Measurements from ENCODE around the gene TAS2R9.

TAS2R9 gene

GRCh38 chr12:10842862-10843261, 32.9 kb upstream of the TAS2R9 start:
- H3K9me3 Mint-ChIP-seq = no peaks in the 10 kb centered on the region
- H3K27ac Mint-ChIP-seq = no peak overlapping the region
- H3K4me1 Mint-ChIP-seq = peaks cover 3% of the 10 kb centered on the region
- H3K36me3 Mint-ChIP-seq (ENCODE audit: low read depth) = peaks cover 42% of the 10 kb centered on the region
- no peak overlapping the region for H3K4me3 Mint-ChIP-seq
- no peaks in the 10 kb centered on the region for H3K27me3 Mint-ChIP-seq (ENCODE audit: low read depth)
- TF ChIP-seq CTCF (IDR thresholded peaks at IDR 0.05; ENCODE audit: unreplicated experiment in 3 of 3) = no peak

DNA sequence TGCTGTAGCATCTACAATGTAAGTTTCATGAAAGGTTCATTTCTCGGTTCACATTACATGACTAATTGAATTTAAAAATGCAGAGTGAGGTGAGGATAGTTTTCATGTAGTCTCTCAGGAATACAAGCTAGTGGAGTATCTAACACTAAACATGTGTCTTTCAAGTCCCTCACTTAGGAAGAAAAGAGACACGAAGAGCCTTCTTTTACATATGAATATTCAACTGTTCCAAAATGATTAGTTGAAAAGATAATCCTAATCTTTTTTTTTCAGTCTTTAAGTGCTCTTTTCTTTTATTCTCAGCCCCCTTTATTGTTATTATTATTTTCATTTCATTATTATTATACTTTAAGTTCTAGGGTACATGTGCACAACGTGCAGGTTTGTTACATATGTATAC, 28.5 kb upstream of the TAS2R9 start:
- Mint-ChIP-seq H3K36me3 (ENCODE audit: low read depth) (peaks cover 30% of the 10 kb centered on the region), H3K4me3 (no peak overlapping the region), H3K27me3 (ENCODE audit: low read depth) (no peaks in the 10 kb centered on the region), H3K27ac (no peak overlapping the region), H3K9me3 (peaks cover 4% of the 10 kb centered on the region), H3K4me1 (no peaks in the 10 kb centered on the region)
- TF ChIP-seq CTCF (IDR thresholded peaks at IDR 0.05; ENCODE audit: unreplicated experiment in 3 of 3) = no peak

DNA sequence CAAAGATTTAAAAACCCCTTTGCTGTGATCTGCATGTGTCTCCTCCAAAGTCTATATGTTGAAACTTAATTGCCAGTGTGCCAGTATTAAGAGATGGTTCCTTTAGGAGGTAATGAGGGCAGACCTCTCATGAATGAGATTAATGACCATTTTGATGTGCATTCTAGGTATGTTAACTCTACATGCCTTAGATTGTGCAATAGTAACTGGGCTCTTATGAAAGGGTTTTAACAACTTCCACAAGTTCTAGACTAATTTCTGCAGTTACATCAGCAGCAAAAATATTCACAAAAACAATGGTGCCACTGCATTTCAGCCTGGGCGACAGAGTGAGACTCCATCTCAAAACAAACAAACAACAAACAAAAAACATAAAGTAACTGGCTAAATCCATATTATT, 20.0 kb upstream of the TAS2R9 start:
- Mint-ChIP-seq H3K4me3 (no peak overlapping the region), H3K36me3 (ENCODE audit: low read depth) (no peaks in the 10 kb centered on the region), H3K27ac (no peak overlapping the region), H3K27me3 (ENCODE audit: low read depth) (peaks cover 3% of the 10 kb centered on the region), H3K9me3 (no peaks in the 10 kb centered on the region), H3K4me1 (no peaks in the 10 kb centered on the region)
- TF ChIP-seq CTCF (IDR thresholded peaks at IDR 0.05; ENCODE audit: unreplicated experiment in 3 of 3) = no peak

- Mint-ChIP-seq H3K36me3 (ENCODE audit: low read depth) (no peaks in the 10 kb centered on the region), H3K4me1 (no peaks in the 10 kb centered on the region), H3K4me3 (no peak within 1 kb of the TSS), H3K27ac (no peak within 1 kb of the TSS), H3K9me3 (no peaks in the 10 kb centered on the region), H3K27me3 (ENCODE audit: low read depth) (peaks cover 3% of the 10 kb centered on the region)
- TF ChIP-seq CTCF (IDR thresholded peaks at IDR 0.05; ENCODE audit: unreplicated experiment in 3 of 3) = no peak
These were observed 16.3 kb upstream of the TAS2R9 start, which contains the start of gene TAS2R10 for GRCh38 chr12:10826258-10826657. Gene TAS2R10, minus strand, starts transcription at chr12:10826358. Its CDS starts 89 bp downstream, at chr12:10826269.

DNA sequence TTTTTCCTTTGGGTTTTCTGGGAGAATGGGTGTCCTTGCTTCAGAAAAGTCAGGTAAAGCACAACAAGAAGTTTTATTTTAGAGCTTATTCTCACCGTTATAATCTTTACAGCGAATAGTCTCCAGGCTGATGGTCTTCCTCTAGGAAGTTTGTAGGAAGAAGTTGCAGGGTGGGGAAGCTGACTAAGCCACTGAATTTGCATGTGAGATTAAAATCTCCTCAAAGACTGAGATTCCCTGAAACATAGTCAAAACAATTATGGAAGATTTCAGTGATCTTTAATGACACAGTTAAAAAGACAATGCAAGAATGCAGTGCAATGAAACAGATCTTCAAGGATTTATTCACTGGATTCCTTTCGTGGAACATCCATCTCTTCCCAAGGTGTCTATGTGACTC, 15.0 kb upstream of the TAS2R9 start:
- no peaks in the 10 kb centered on the region for H3K4me1 Mint-ChIP-seq
- H3K9me3 Mint-ChIP-seq = no peaks in the 10 kb centered on the region
- no peak overlapping the region for H3K27ac Mint-ChIP-seq
- no peaks in the 10 kb centered on the region for H3K27me3 Mint-ChIP-seq (ENCODE audit: low read depth)
- TF ChIP-seq CTCF (IDR thresholded peaks at IDR 0.05; ENCODE audit: unreplicated experiment in 3 of 3) = no peak
- no peaks in the 10 kb centered on the region for H3K36me3 Mint-ChIP-seq (ENCODE audit: low read depth)
- H3K4me3 Mint-ChIP-seq = no peak overlapping the region

GRCh38 chr12:10811883-10812536, 2.0 kb upstream of the TAS2R9 start:
- peaks cover 3% of the 10 kb centered on the region for H3K9me3 Mint-ChIP-seq
- H3K27me3 Mint-ChIP-seq (ENCODE audit: low read depth) = no peaks in the 10 kb centered on the region
- H3K4me3 Mint-ChIP-seq = no peak overlapping the region
- no peak for TF ChIP-seq CTCF (IDR thresholded peaks at IDR 0.05; ENCODE audit: unreplicated experiment in 3 of 3)
- no peaks in the 10 kb centered on the region for H3K4me1 Mint-ChIP-seq
- no peaks in the 10 kb centered on the region for H3K36me3 Mint-ChIP-seq (ENCODE audit: low read depth)
- H3K27ac Mint-ChIP-seq = no peak overlapping the region

All from nephron (organoid).